ENCODE results near the gene PRORP.

DNA sequence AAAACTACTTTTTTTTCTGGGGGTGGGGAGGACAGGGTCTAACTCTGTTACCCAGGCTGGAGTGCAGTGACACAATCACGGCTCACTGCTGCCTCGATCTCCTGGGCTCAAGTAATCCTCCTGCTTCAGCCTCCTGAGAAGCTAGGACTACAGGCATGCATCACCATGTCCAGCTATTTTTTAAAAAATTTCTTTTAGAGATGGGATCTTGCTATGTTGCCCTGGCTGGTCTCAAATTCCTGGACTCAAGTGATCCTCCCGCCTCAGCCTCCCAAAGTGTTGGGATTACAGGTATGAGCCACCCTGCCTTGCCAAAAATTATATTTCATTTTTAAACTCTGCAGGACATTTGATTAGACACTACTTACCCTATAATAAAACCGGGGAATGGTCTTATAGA is 6.1 kb upstream of the PRORP start:
- TF ChIP-seq, protein P1, sequence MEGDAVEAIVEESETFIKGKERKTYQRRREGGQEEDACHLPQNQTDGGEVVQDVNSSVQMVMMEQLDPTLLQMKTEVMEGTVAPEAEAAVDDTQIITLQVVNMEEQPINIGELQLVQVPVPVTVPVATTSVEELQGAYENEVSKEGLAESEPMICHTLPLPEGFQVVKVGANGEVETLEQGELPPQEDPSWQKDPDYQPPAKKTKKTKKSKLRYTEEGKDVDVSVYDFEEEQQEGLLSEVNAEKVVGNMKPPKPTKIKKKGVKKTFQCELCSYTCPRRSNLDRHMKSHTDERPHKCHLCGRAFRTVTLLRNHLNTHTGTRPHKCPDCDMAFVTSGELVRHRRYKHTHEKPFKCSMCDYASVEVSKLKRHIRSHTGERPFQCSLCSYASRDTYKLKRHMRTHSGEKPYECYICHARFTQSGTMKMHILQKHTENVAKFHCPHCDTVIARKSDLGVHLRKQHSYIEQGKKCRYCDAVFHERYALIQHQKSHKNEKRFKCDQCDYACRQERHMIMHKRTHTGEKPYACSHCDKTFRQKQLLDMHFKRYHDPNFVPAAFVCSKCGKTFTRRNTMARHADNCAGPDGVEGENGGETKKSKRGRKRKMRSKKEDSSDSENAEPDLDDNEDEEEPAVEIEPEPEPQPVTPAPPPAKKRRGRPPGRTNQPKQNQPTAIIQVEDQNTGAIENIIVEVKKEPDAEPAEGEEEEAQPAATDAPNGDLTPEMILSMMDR (conservative IDR thresholded peaks at IDR 0.05 in 1 of 2, IDR thresholded peaks at IDR 0.05 in 1 of 2; ENCODE audit: extremely low read depth in 1 of 2, insufficient read depth in 1 of 2, low read depth in 1 of 2, low read length in 2 of 2): no peak
- no peak for TF ChIP-seq EZH2 (IDR thresholded peaks at IDR 0.05; ENCODE audit: borderline replicate concordance, low read length)

Data from mammary epithelial cell (primary cell).